Ishikawa (cell line): ENCODE data around the gene SRRT.

Experiments used
- CREB1 ChIP-seq: IDR thresholded peaks from 2 replicates; pipeline ENCODE4 v1.6.1; 2012; ENCODE audit warnings: low read depth
- MAX ChIP-seq: IDR thresholded peaks from 2 replicates; pipeline ENCODE4 v1.6.1; 2012
- NFIC ChIP-seq: IDR thresholded peaks from 2 replicates; pipeline ENCODE4 v1.6.1; 2012
- TAF1 ChIP-seq: IDR thresholded peaks from 2 replicates; pipeline ENCODE4 v1.6.1; 2012; ENCODE audit warnings: low read depth, mild to moderate bottlenecking
- TCF12 ChIP-seq: IDR thresholded peaks from 2 replicates; pipeline ENCODE4 v1.6.1; 2012; ENCODE audit warnings: low read depth
- TEAD4 ChIP-seq: IDR thresholded peaks from 2 replicates; pipeline ENCODE4 v1.6.1; 2012
- USF1 ChIP-seq: IDR thresholded peaks from 2 replicates; pipeline ENCODE4 v1.6.1; 2012

- no peak for TF ChIP-seq TEAD4
- no peak for TF ChIP-seq CREB1
- no peak for TF ChIP-seq USF1
- no peak for TF ChIP-seq TAF1
- TF ChIP-seq MAX, result no peak
- TF ChIP-seq NFIC, result no peak
- TF ChIP-seq TCF12, result no peak
Measured at GRCh38 chr7:100897772-100898454, 23.0 kb downstream of the SRRT start.
